HUES6 (cell line): ENCODE results near the gene KXD1.
A peak's percentile ranks its signal among the peaks of the same experiment; 100 is the strongest.

ENCODE experiments used
- H3K27ac ChIP-seq: 2 replicates; pipeline ENCODE4 v1.7.0; 2013; ENCODE audit warnings: low read depth, mild to moderate bottlenecking, low read length, inconsistent platforms
- H3K27me3 ChIP-seq: 2 replicates; pipeline ENCODE4 v1.6.1; 2013; ENCODE audit warnings: low read length; ENCODE audit not compliant: control insufficient read depth, insufficient read depth
- H3K36me3 ChIP-seq: 2 replicates; pipeline ENCODE4 v1.6.1; 2013; ENCODE audit warnings: low read length; ENCODE audit not compliant: control insufficient read depth, insufficient read depth
- H3K4me1 ChIP-seq: 2 replicates; pipeline ENCODE4 v1.6.1; 2013; ENCODE audit warnings: low read length; ENCODE audit not compliant: control insufficient read depth, insufficient read depth
- H3K4me3 ChIP-seq: 2 replicates; pipeline ENCODE4 v1.5.1; 2013; ENCODE audit warnings: low read depth, low read length
- H3K9ac ChIP-seq: one replicate; pipeline ENCODE4 v1.6.1; 2013; ENCODE audit warnings: mild to moderate bottlenecking, low read length
- H3K9me3 ChIP-seq: 2 replicates; pipeline ENCODE4 v1.6.1; 2013; ENCODE audit warnings: low read depth, low read length; ENCODE audit not compliant: control insufficient read depth, insufficient read depth

Gene KXD1, protein sequence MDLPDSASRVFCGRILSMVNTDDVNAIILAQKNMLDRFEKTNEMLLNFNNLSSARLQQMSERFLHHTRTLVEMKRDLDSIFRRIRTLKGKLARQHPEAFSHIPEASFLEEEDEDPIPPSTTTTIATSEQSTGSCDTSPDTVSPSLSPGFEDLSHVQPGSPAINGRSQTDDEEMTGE

DNA sequence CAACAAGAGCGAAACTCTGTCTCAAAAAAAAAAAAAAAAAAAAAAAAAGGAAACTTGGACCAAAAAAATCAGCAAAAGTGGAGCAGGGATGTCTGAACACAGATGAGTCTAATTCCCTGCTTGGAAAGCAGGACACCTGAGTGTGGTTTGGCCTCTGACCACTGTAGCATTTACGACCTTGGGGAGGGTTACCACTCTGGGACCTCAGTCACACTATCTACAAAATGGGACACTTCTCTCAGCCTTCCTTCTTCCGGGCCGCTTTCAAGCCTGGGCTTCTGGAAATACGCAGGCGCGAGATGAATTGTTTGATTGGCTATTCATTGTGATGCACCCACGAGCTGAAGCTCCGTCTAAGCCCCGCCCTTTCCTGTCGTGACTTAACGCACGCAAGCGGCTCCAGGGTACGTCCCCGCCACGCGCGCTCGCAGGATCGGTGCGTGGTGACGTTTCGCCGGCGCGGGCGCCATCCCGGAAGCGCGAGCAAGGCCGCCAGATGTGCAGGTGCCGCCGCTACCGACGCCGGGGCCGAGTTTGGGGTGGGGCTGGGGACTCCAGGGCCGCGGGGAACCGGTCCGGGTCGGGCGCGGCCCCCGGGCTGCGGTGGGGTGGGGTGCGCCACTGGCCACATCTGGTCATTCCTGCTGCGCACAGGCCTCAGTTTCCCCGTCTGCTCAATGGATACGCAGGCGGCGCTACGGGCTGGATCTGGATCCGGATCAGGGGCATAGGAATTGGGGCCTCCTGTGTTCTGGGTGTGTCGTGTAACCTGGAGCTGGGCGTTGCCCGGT, at the start of gene KXD1:
Gene KXD1 (plus strand): TSS at position 460 of the 791 bp plus-strand sequence. CDS start 4,187 bp downstream, outside the sequence.
- peak within 1 kb of the TSS; percentile 36; the same call in 1 of the 2 replicates for H3K27ac ChIP-seq
- H3K9ac ChIP-seq, result peak within 1 kb of the TSS; percentile 78
- H3K27me3 ChIP-seq, result no peaks in the 10 kb centered on the region

DNA sequence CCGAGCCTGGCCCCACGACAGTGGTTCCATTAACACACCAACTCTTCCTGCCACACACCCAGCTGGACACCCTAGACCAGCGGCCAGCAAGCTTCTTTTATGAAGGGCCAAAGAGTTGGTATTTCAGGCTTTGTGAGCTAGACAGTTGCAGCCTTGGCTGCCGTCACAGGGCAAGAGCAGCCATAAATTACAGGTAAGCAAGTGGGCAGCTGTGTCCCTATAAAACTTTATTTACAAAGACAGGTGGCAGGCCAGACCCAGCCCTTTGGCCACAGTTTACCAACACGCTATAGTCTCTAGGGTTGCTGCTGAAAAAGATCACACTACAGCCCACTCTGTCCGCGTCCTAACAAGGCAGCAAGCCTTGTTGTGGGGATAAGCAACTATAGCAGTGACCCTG, 49.1 kb upstream of the KXD1 start:
- H3K9me3 ChIP-seq, result no peaks in the 10 kb centered on the region
- H3K36me3 ChIP-seq, result no peaks in the 10 kb centered on the region
- H3K9ac ChIP-seq, result no peak overlapping the region
- H3K27ac ChIP-seq, result no peak overlapping the region
- no peak overlapping the region for H3K4me3 ChIP-seq
- no peaks in the 10 kb centered on the region for H3K27me3 ChIP-seq
- H3K4me1 ChIP-seq, result peaks cover 15% of the 10 kb centered on the region; the same call in 1 of the 2 replicates

More for the DNA sequence above, at the start of gene KXD1:
- no peaks in the 10 kb centered on the region for H3K4me1 ChIP-seq
- H3K9me3 ChIP-seq, result no peaks in the 10 kb centered on the region
- H3K4me3 ChIP-seq, result peak within 1 kb of the TSS; percentile 75
- peaks cover 13% of the 10 kb centered on the region for H3K36me3 ChIP-seq

DNA sequence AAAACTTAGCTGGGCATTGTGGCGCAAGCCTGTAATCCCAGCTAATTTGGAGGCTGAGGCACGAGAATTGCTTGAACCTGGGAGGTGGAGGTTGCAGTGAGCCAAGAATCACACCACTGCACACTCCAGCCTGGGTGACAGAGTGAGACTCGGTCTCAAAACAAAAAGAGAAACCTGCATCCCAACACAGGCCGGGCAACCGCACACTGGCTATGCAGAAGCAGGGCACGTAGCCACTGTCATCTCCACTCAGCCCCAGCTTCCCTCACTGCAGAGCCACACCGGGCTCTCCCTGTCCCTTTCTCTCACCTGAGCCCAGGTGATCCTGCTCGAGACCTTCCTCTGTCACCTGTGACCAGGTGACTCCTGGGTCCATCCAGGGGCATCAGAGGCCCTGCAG, 47.5 kb upstream of the KXD1 start:
- H3K9me3 ChIP-seq, result no peaks in the 10 kb centered on the region
- H3K27ac ChIP-seq, result no peak overlapping the region
- H3K9ac ChIP-seq, result no peak overlapping the region
- no peaks in the 10 kb centered on the region for H3K36me3 ChIP-seq
- H3K27me3 ChIP-seq, result no peaks in the 10 kb centered on the region
- H3K4me3 ChIP-seq, result no peak overlapping the region
- H3K4me1 ChIP-seq, result peaks cover 23% of the 10 kb centered on the region; the same call in 1 of the 2 replicates

DNA sequence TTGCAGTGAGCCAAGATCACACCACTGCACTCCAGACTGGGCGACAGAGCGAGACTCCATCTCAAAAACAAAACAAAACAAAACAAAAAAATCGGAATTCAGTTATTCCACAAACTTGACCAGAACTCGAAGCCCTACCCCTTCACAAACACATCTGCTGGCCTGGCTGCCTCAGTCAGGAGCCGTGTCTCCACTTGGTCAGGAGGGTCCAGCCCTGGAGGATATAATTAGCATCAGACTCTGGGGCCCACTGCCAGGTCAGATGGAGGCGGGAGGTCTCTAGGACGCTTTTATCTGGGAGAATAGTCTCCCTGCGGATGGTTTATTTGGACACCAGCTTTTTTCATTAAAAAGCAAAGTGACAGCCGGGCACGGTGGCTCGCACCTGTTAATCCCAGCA, 43.8 kb upstream of the KXD1 start:
- Histone ChIP-seq H3K27me3 (no peaks in the 10 kb centered on the region), H3K36me3 (no peaks in the 10 kb centered on the region), H3K4me3 (no peak overlapping the region), H3K9me3 (no peaks in the 10 kb centered on the region), H3K4me1 (peaks cover 20% of the 10 kb centered on the region; the same call in 1 of the 2 replicates), H3K9ac (no peak overlapping the region), H3K27ac (no peak overlapping the region)

DNA sequence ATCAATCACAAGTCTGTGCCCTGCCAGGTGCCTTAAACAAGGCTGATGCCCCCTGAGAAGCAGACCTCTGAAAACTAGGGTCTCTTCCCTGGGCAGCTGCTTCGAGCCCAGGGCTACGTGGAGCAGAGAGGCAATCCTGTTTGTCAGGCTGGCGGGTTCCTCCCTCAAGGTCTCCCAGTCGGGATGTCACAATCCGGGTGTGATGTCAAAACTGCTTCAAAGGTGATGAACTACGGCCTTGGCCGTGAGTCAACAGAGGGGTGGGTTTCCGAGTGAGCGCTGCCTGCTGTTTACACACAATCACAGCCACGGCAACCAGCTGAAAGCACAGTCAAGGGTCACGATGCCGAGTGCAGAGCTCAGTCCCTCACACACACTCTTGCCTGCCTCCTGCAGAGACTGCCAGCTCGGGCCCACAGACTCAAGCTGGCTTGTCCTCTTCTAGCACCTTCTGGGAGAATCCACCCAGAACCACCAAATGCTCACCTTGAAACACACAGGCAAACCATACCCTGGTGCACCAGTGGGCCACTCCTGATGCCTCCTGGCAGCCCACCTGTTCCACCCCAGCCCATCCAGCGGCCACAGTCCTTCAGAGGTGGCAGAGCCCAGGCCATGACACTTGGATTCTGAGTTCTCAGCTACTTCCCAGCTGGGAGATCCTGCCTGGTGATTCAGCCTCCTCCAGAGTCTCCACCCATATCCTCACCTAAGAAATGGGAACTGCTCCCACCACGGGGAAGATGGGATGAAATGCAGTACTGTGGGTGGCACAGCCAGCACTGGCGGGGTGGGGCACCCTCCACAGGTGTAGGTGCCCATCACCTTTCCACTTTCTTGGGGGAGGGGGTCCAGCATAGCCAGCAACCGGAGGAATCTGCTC, 42.6 kb upstream of the KXD1 start:
- Histone ChIP-seq H3K9me3 (no peaks in the 10 kb centered on the region), H3K27me3 (no peaks in the 10 kb centered on the region), H3K36me3 (no peaks in the 10 kb centered on the region), H3K27ac (no peak overlapping the region), H3K4me3 (no peak overlapping the region), H3K9ac (peak overlapping the region; percentile 46), H3K4me1 (peaks cover 21% of the 10 kb centered on the region)

DNA sequence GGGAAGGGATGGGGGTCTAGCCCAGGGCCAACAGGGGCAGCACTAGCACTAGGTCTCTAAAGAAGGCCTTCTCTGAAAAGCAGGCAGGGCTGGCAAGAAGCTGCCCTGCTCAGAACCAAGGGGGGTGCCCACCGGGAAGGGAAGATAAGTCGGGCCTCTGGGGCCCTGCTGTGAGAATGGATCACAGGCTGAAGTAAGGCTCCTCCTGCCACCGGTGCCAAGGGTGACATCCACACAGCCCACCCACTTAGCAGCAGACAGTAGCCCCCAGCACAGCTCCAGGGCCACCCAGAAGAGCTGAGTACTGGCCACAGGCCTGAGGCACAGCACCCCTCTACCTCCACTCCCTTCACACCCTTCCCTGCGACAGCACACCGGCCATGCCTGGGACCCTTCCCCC, 41.7 kb upstream of the KXD1 start:
- Histone ChIP-seq H3K27me3 (no peaks in the 10 kb centered on the region), H3K4me1 (peaks cover 22% of the 10 kb centered on the region), H3K4me3 (no peak overlapping the region), H3K9ac (no peak overlapping the region), H3K9me3 (no peaks in the 10 kb centered on the region), H3K36me3 (no peaks in the 10 kb centered on the region), H3K27ac (no peak overlapping the region)

DNA sequence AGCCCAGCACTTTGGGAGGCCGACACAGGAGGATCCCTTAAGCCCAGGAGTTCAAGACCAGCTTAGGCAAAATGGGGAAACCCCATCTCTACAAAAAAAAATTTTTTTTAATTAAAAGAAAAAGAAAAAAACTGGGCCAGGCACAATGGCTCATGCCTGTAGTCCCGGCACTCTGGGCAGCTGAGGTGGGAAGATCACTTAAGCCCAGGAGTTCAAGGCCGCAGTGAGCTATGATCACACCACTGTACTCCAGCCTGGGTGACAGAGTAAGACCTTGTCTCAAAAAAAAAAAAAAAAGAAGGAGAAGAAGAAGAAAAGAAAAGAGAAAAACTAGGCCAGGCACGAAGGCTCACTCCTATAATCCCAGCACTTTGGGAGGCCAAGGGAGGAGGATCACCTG, 40.1 kb upstream of the KXD1 start:
- Histone ChIP-seq H3K4me3 (no peak overlapping the region), H3K27ac (no peak overlapping the region), H3K4me1 (peaks cover 22% of the 10 kb centered on the region), H3K9me3 (no peaks in the 10 kb centered on the region), H3K27me3 (no peaks in the 10 kb centered on the region), H3K9ac (no peak overlapping the region), H3K36me3 (no peaks in the 10 kb centered on the region)

DNA sequence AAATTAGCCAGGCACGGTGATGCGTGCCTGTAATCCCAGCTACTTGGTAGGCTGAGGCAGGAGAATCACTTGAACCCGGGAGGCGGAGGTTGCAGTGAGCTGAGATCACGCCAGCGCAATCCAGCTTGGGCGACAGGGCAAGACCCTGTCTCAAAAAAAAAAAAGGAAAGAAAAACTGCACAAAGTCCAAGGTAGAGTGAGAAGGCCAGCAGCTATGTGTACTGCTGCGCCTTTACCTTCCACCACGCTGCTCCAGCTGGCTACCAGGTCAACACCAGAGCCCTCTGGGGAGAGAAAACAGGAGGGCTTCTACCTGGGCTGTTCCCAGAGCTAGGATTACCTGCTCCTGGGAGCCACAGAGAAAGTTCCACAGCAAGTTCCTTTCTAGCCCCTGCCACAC, 39.0 kb upstream of the KXD1 start:
- H3K4me3 ChIP-seq, result no peak overlapping the region
- H3K27me3 ChIP-seq, result no peaks in the 10 kb centered on the region
- H3K9me3 ChIP-seq, result no peaks in the 10 kb centered on the region
- no peak overlapping the region for H3K27ac ChIP-seq
- peaks cover 18% of the 10 kb centered on the region for H3K4me1 ChIP-seq
- no peak overlapping the region for H3K9ac ChIP-seq
- H3K36me3 ChIP-seq, result no peaks in the 10 kb centered on the region

DNA sequence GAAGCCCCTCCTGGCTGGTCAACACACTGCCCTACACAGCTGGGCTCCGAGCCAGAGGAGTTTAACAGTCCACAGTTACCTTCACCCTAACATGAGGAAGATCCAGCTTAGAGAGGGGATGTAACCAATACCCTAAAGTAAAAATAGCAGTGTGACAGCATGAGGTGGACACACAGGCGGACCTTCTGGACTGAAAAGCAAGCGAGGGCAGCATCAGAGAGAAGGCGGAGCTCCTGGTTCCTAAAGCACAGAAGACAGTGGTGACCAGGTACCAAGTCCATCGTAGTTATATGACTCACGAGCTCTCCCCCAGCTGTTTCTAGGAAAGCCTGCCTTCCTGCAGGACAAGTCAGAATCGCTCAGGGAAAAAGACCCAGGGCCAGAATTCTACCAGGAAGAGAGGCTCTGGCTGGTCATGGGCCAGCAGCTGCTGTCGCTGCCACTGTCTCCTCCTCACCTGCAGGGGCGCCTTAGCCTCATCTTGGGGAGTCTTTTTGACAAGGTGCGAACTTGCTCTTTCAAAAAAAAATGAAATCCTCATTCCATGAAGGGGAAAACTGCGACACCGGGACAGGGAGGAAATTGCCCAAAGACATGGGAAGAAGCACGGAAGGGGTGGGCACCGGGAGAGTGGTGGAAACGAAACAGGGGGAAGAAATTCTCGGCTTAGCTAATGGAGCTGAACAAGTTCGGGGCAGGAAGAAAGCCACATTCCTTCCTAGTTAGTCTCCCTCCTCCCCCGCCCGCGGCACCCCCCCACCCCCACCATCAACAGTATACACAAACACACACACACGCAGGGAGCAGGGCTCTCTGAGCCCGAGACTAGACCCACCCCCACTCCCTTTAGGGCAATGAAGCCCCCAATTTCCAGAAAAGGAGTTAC, 37.5 kb upstream of the KXD1 start:
- Histone ChIP-seq H3K27me3 (no peaks in the 10 kb centered on the region), H3K9ac (peak overlapping the region; percentile 81), H3K27ac (no peak overlapping the region), H3K9me3 (no peaks in the 10 kb centered on the region), H3K4me3 (peak overlapping the region; percentile 91), H3K4me1 (peaks cover 11% of the 10 kb centered on the region), H3K36me3 (no peaks in the 10 kb centered on the region)
